GM23248 (cell line): ENCODE measurements around the gene DUSP16. TPM values are rescaled to one million over a fixed set of nuclear protein-coding genes. Genes with fewer than 3 reads are reported as not detected.
"Not testable (repeated sequence)": the region's sequence is repeated elsewhere in the genome, so short reads cannot be mapped to it uniquely, and the experiment has no call there.

ENCODE experiments used
- DNase-seq: peaks from one replicate; pipeline ENCODE4 v3.0.0-alpha.2; 2015
- H2AFZ ChIP-seq: fragments of 200-600 bp; sonication (generic); 2 replicates; pipeline ENCODE4 v1.6.1; 2016; ENCODE audit warnings: antibody characterized with exemption
- H3F3A ChIP-seq: fragments of 200-600 bp; sonication (generic); 2 replicates; pipeline ENCODE4 v1.6.1; 2016; ENCODE audit warnings: mild to moderate bottlenecking, antibody characterized with exemption, mixed run types; ENCODE audit not compliant: insufficient read depth
- H3K27ac ChIP-seq: fragments of 200-600 bp; sonication (generic); 2 replicates; pipeline ENCODE4 v1.5.1; 2016; ENCODE audit warnings: mild to moderate bottlenecking
- H3K27me3 ChIP-seq: fragments of 200-600 bp; sonication (generic); replicated peaks from 2 replicates; pipeline ENCODE4 v1.6.1; 2016; ENCODE audit warnings: mild to moderate bottlenecking; ENCODE audit not compliant: insufficient read depth
- H3K36me3 ChIP-seq: fragments of 200-600 bp; sonication (generic); 2 replicates; pipeline ENCODE4 v1.6.1; 2016; ENCODE audit warnings: low read depth, mild to moderate bottlenecking
- H3K4me1 ChIP-seq: fragments of 200-600 bp; sonication (generic); 2 replicates; pipeline ENCODE4 v1.6.1; 2016; ENCODE audit warnings: mild to moderate bottlenecking; ENCODE audit not compliant: insufficient read depth
- H3K4me2 ChIP-seq: fragments of 200-600 bp; sonication (generic); one replicate; pipeline ENCODE4 v1.6.1; 2016; ENCODE audit warnings: mild to moderate bottlenecking; ENCODE audit not compliant: unreplicated experiment
- H3K4me3 ChIP-seq: fragments of 200-600 bp; sonication (generic); 2 replicates; pipeline ENCODE4 v1.5.1; 2016; ENCODE audit warnings: mild to moderate bottlenecking
- H3K79me2 ChIP-seq: fragments of 200-600 bp; sonication (generic); 2 replicates; pipeline ENCODE4 v1.6.1; 2016; ENCODE audit warnings: mild to moderate bottlenecking; ENCODE audit not compliant: insufficient read depth
- H3K9ac ChIP-seq: fragments of 200-600 bp; sonication (generic); 2 replicates; pipeline ENCODE4 v1.6.1; 2016; ENCODE audit warnings: mild to moderate bottlenecking
- H3K9me2 ChIP-seq: fragments of 200-600 bp; sonication (generic); 2 replicates; pipeline ENCODE4 v1.6.1; 2016; ENCODE audit warnings: mixed run types, mild to moderate bottlenecking, moderate library complexity; ENCODE audit not compliant: insufficient read depth
- H3K9me3 ChIP-seq: fragments of 200-600 bp; sonication (generic); one replicate; pipeline ENCODE4 v1.6.1; 2017; ENCODE audit warnings: low read depth
- H4K20me1 ChIP-seq: fragments of 200-600 bp; sonication (generic); 2 replicates; pipeline ENCODE4 v1.6.0; 2016; ENCODE audit not compliant: insufficient read depth
- EZH2 ChIP-seq: fragments of 200-600 bp; sonication (generic); IDR thresholded peaks from 2 replicates; pipeline ENCODE4 v1.6.1; 2018; ENCODE audit warnings: antibody characterized with exemption, mild to moderate bottlenecking; ENCODE audit not compliant: insufficient read depth, poor library complexity, severe bottlenecking
- EZH2phosphoT487 ChIP-seq: fragments of 200-600 bp; sonication (generic); IDR thresholded peaks from 2 replicates; pipeline ENCODE4 v1.6.1; 2018; ENCODE audit warnings: antibody characterized with exemption, moderate library complexity, mild to moderate bottlenecking, low read depth; ENCODE audit not compliant: insufficient read depth
- WGBS, 2 experiments: methylation state at CpG; one replicate each; pipeline ENCODE4 v1.1.6; 2015 to 2017; ENCODE audit warnings: low lambda C conversion rate in 2 of 2, low coverage in 1 of 2; ENCODE audit errors: missing lambda C conversion rate in 2 of 2; 5-methylcytosine and 5-hydroxymethylcytosine counted together
- in situ Hi-C: fragments of 300-500 bp; cut with MboI; formaldehyde crosslinking; loops from 2 replicates; pipeline ENCODE4 v1.15.0; 2020
- polyA plus RNA-seq: library from polyadenylated mRNA; unstranded; fragments of >200 nt; fragmentation: Nextera tagmentation; extraction: Ambion mirVana; gene quantifications from 2 replicates; pipeline ENCODE4 v1.2.1, GENCODE V29; 2016
- total RNA-seq: library from RNA; depleted of rRNA; stranded (reverse); fragments of >200 nt; shearing (Covaris generic); gene quantifications from 2 replicates; pipeline ENCODE4 v1.2.3, GENCODE V29; 2014

DUSP16 gene
- total and polyA plus RNA-seq, 2 experiments from 2014 or later: 1.1 to 2.8 TPM

GRCh38 chr12:12585115-12585863 is 22.6 kb upstream of the DUSP16 start:
- in situ Hi-C loops: no loop called here
- no peak overlapping the region for H3K27ac ChIP-seq
- no peaks in the 10 kb centered on the region for H3K79me2 ChIP-seq
- no peaks in the 10 kb centered on the region for H3K36me3 ChIP-seq
- TF ChIP-seq EZH2 (no peak), EZH2phosphoT487 (no peak)
- no peaks in the 10 kb centered on the region for H3K9me3 ChIP-seq
- no peak overlapping the region for H3K9ac ChIP-seq
- WGBS, 2 experiments: 64 to 67% methylated on average over 2 of the region's 2 CpGs
- no peak overlapping the region for H2AFZ ChIP-seq
- DNase-seq: no peak
- H3K4me3 ChIP-seq: no peak overlapping the region
- no peaks in the 10 kb centered on the region for H4K20me1 ChIP-seq
- H3K9me2 ChIP-seq: no peaks in the 10 kb centered on the region
- no peaks in the 10 kb centered on the region for H3K4me1 ChIP-seq
- no peak overlapping the region for H3K4me2 ChIP-seq
- H3F3A ChIP-seq: no peaks in the 10 kb centered on the region
- H3K27me3 ChIP-seq: no peaks in the 10 kb centered on the region

GRCh38 chr12:12583510-12584178 is 21.0 kb upstream of the DUSP16 start:
- Histone ChIP-seq H3K79me2 (no peaks in the 10 kb centered on the region), H3K9ac (no peak overlapping the region), H3K9me2 (no peaks in the 10 kb centered on the region), H3K27me3 (no peaks in the 10 kb centered on the region), H4K20me1 (no peaks in the 10 kb centered on the region), H3K36me3 (no peaks in the 10 kb centered on the region), H3K4me3 (no peak overlapping the region), H3F3A (no peaks in the 10 kb centered on the region), H3K9me3 (no peaks in the 10 kb centered on the region), H3K27ac (no peak overlapping the region), H3K4me2 (no peak overlapping the region), H3K4me1 (no peaks in the 10 kb centered on the region), H2AFZ (no peak overlapping the region)
- in situ Hi-C loops: no loop called here
- 75 to 77% methylated on average over 5 of the region's 5 CpGs for WGBS, 2 experiments
- TF ChIP-seq EZH2phosphoT487 (no peak), EZH2 (no peak)
- no peak for DNase-seq

GRCh38 chr12:12582895-12583303 is 20.2 kb upstream of the DUSP16 start:
- no peak for TF ChIP-seq EZH2phosphoT487
- Histone ChIP-seq H3K9me3 (no peaks in the 10 kb centered on the region), H3K27ac (no peak overlapping the region), H3K4me2 (no peak overlapping the region), H2AFZ (no peak overlapping the region), H3K9me2 (no peaks in the 10 kb centered on the region), H3K4me3 (no peak overlapping the region), H3F3A (no peaks in the 10 kb centered on the region), H3K9ac (no peak overlapping the region), H3K4me1 (no peaks in the 10 kb centered on the region), H4K20me1 (no peaks in the 10 kb centered on the region), H3K79me2 (no peaks in the 10 kb centered on the region), H3K36me3 (no peaks in the 10 kb centered on the region), H3K27me3 (no peaks in the 10 kb centered on the region)
- peak; percentile 52 for DNase-seq
- in situ Hi-C loops: no loop called here
- 61 to 64% methylated on average over 6 of the region's 6 CpGs for WGBS, 2 experiments

GRCh38 chr12:12582193-12582881 is 19.7 kb upstream of the DUSP16 start:
- Histone ChIP-seq H3K27ac (no peak overlapping the region), H2AFZ (no peak overlapping the region), H3K79me2 (no peaks in the 10 kb centered on the region), H3K9me2 (no peaks in the 10 kb centered on the region), H3K4me2 (no peak overlapping the region), H3K4me3 (no peak overlapping the region), H4K20me1 (no peaks in the 10 kb centered on the region), H3F3A (no peaks in the 10 kb centered on the region), H3K4me1 (no peaks in the 10 kb centered on the region), H3K9me3 (no peaks in the 10 kb centered on the region), H3K27me3 (no peaks in the 10 kb centered on the region), H3K36me3 (no peaks in the 10 kb centered on the region), H3K9ac (no peak overlapping the region)
- 69 to 81% methylated on average over 4 of the region's 4 CpGs for WGBS, 2 experiments
- TF ChIP-seq EZH2 (no peak), EZH2phosphoT487 (no peak)
- in situ Hi-C loops: no loop called here
- no peak for DNase-seq

GRCh38 chr12:12580716-12581115 is 18.1 kb upstream of the DUSP16 start:
- H3K4me2 ChIP-seq, H3K27me3 ChIP-seq, H3K9ac ChIP-seq, H3F3A ChIP-seq, H3K4me1 ChIP-seq, H2AFZ ChIP-seq, H3K27ac ChIP-seq, DNase-seq, H4K20me1 ChIP-seq, H3K4me3 ChIP-seq, in situ Hi-C loops, H3K79me2 ChIP-seq, H3K36me3 ChIP-seq, H3K9me2 ChIP-seq, H3K9me3 ChIP-seq: not testable (repeated sequence)
- 14 to 37% methylated on average over 1 of the region's 1 CpG for WGBS, 2 experiments
